ENCODE measurements around the gene CDKL4. TPM values are rescaled to one million over a fixed set of nuclear protein-coding genes. Genes with fewer than 3 reads are reported as not detected.
"Not testable (repeated sequence)": the region's sequence is repeated elsewhere in the genome, so short reads cannot be mapped to it uniquely, and the experiment has no call there.

CDKL4 gene
- total and polyA plus RNA-seq, 2 of the 13 experiments (the other 11 are each of a cell fraction or from before 2014, with no cell fraction given) = 0.29 to 0.50 TPM

DNA sequence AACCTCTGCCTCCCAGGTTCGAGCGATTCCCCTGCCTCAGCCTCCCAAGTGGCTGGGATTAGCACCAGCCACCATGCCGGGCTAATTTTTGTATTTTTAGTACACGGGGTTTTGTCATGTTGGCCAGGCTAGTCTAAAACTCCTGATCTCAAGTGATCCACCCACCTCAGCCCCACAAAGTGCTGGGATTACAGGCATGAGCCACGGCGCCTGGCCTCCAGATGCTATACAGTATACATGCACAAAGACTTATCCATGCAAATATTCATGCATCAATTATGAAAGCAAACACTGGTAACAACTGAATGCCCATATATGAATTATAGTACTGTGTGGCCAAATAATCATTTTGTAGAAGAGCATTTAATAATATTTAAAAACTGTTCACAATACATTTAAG, 86.9 kb downstream of the CDKL4 start (continued):
- TF ChIP-seq, protein P1, sequence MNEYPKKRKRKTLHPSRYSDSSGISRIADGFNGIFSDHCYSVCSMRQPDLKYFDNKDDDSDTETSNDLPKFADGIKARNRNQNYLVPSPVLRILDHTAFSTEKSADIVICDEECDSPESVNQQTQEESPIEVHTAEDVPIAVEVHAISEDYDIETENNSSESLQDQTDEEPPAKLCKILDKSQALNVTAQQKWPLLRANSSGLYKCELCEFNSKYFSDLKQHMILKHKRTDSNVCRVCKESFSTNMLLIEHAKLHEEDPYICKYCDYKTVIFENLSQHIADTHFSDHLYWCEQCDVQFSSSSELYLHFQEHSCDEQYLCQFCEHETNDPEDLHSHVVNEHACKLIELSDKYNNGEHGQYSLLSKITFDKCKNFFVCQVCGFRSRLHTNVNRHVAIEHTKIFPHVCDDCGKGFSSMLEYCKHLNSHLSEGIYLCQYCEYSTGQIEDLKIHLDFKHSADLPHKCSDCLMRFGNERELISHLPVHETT (CRISPR knock-in tag; conservative IDR thresholded peaks at IDR 0.05) = no peak
- TF ChIP-seq STAT5B (CRISPR knock-in tag; IDR thresholded peaks at IDR 0.05) (no peak), ZNF232 (CRISPR knock-in tag; IDR thresholded peaks at IDR 0.05; ENCODE audit: borderline replicate concordance) (no peak), SSRP1 (CRISPR knock-in tag; IDR thresholded peaks at IDR 0.05) (no peak)

DNA sequence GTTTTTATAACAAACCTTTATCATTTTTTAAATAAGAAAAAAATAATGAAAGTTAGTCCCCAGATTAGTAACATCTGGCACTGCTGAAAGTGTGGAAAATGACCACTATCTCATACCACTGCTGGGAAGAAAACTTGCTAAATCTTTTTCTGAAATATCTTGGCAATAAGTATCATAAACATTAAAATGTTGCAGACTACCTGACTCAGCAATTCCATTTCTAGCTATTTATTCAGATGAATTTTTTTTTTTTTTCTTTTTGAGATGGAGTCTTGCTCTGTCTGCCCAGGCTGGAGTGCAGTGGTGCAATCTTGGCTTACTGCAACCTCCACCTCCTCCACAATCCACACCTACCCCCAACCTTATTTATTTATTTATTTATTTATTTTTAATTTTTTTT, 87.7 kb downstream of the CDKL4 start:
- POLR2A ChIA-PET = no interaction called here
- H4K20me1 ChIP-seq (ENCODE audit: insufficient read depth, low read length) = no peaks in the 10 kb centered on the region
- H3K4me3 ChIP-seq (replicated peaks in 1 of 3; ENCODE audit: insufficient read depth in 1 of 3, low read depth in 2 of 3, low read length in 3 of 3) = no peak overlapping the region
- TF ChIP-seq, protein P2, sequence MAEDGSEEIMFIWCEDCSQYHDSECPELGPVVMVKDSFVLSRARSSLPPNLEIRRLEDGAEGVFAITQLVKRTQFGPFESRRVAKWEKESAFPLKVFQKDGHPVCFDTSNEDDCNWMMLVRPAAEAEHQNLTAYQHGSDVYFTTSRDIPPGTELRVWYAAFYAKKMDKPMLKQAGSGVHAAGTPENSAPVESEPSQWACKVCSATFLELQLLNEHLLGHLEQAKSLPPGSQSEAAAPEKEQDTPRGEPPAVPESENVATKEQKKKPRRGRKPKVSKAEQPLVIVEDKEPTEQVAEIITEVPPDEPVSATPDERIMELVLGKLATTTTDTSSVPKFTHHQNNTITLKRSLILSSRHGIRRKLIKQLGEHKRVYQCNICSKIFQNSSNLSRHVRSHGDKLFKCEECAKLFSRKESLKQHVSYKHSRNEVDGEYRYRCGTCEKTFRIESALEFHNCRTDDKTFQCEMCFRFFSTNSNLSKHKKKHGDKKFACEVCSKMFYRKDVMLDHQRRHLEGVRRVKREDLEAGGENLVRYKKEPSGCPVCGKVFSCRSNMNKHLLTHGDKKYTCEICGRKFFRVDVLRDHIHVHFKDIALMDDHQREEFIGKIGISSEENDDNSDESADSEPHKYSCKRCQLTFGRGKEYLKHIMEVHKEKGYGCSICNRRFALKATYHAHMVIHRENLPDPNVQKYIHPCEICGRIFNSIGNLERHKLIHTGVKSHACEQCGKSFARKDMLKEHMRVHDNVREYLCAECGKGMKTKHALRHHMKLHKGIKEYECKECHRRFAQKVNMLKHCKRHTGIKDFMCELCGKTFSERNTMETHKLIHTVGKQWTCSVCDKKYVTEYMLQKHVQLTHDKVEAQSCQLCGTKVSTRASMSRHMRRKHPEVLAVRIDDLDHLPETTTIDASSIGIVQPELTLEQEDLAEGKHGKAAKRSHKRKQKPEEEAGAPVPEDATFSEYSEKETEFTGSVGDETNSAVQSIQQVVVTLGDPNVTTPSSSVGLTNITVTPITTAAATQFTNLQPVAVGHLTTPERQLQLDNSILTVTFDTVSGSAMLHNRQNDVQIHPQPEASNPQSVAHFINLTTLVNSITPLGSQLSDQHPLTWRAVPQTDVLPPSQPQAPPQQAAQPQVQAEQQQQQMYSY (CRISPR knock-in tag; IDR thresholded peaks at IDR 0.05) = no peak
- TF ChIP-seq, protein P3, sequence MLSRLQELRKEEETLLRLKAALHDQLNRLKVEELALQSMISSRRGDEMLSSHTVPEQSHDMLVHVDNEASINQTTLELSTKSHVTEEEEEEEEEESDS (CRISPR knock-in tag; IDR thresholded peaks at IDR 0.05; ENCODE audit: borderline replicate concordance) = no peak
- TF ChIP-seq MAFK (conservative IDR thresholded peaks at IDR 0.05 in 1 of 2, IDR thresholded peaks at IDR 0.05 in 1 of 2; ENCODE audit: low read length in 2 of 2) (peak; percentile 87 to 95), MAFF (IDR thresholded peaks at IDR 0.05; ENCODE audit: low read depth, low read length) (peak; percentile 88), KLF13 (CRISPR knock-in tag; IDR thresholded peaks at IDR 0.05) (no peak)
- no peak overlapping the region for H3K4me2 ChIP-seq (ENCODE audit: low read depth, low read length)
- H3K9ac ChIP-seq (ENCODE audit: insufficient read depth, low read depth, low read length) = no peak overlapping the region
- H3K27ac ChIP-seq (ENCODE audit: extremely low read length, insufficient read depth, low read length) = no peak overlapping the region
- CTCF ChIA-PET (ENCODE audit: low intra/inter-chr PET ratio, low total read pairs) = no interaction called here
- no peaks in the 10 kb centered on the region for H3K9me3 ChIP-seq (ENCODE audit: low read length)
- BruUV-seq (replicated peaks) = no TSS peak
- no peak for ATAC-seq
- FAIRE-seq = no peak
- H3K36me3 ChIP-seq (replicated peaks in 1 of 2; ENCODE audit: control insufficient read depth in 1 of 2, insufficient read depth in 2 of 2, low read length in 2 of 2) = no peaks in the 10 kb centered on the region
- DNase-seq (ENCODE audit: low spot score) = no peak
- peaks cover 6% of the 10 kb centered on the region for H3K4me1 ChIP-seq (ENCODE audit: insufficient read depth, low read length)
- no peaks in the 10 kb centered on the region for H3K27me3 ChIP-seq (ENCODE audit: control insufficient read depth in 1 of 2, insufficient read depth in 2 of 2, low read length in 2 of 2)
- H2AFZ ChIP-seq (ENCODE audit: low read length) = no peak overlapping the region
- H3K79me2 ChIP-seq (ENCODE audit: insufficient read depth, low read length) = no peaks in the 10 kb centered on the region
- intact Hi-C loops (cut with micrococcal nuclease; ENCODE audit: unreplicated experiment) (no loop called here), in situ Hi-C loops (cut with HindIII; ENCODE audit: extremely low pct_ligation_motif_present, low pct_unique_long_range_greater_than_20kb) (no loop called here)

DNA sequence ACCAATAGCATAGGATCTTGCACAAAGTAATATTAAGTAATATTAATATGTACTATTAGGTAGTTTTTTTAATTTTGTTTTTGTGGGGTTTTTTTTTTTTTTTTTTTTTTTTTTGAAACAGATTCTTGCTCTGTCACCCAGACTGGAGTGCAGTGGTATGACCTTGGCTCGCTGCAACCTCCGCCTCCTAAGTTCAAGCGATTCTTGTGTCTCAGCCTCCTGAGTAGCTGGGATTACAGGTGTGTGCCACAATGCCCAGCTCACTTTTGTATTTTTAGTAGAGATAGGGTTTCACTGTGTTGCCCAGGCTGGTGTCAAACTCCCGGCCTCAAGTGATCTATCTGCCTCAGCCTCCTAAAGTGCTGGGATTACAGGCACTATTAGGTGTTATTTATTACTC, 88.2 kb downstream of the CDKL4 start:
- FAIRE-seq; H3K9me3 ChIP-seq (ENCODE audit: low read length); BruUV-seq (replicated peaks); POLR2A ChIA-PET; DNase-seq (ENCODE audit: low spot score); in situ Hi-C loops (cut with HindIII; ENCODE audit: extremely low pct_ligation_motif_present, low pct_unique_long_range_greater_than_20kb); ATAC-seq; H3K27me3 ChIP-seq (ENCODE audit: control insufficient read depth in 1 of 2, insufficient read depth in 2 of 2, low read length in 2 of 2); intact Hi-C loops (cut with micrococcal nuclease; ENCODE audit: unreplicated experiment); H3K79me2 ChIP-seq (ENCODE audit: insufficient read depth, low read length); H2AFZ ChIP-seq (ENCODE audit: low read length); H3K4me3 ChIP-seq (replicated peaks in 1 of 3; ENCODE audit: insufficient read depth in 1 of 3, low read depth in 2 of 3, low read length in 3 of 3); H3K4me2 ChIP-seq (ENCODE audit: low read depth, low read length); CTCF ChIA-PET (ENCODE audit: low intra/inter-chr PET ratio, low total read pairs); H3K9ac ChIP-seq (ENCODE audit: insufficient read depth, low read depth, low read length); H4K20me1 ChIP-seq (ENCODE audit: insufficient read depth, low read length); H3K36me3 ChIP-seq (replicated peaks in 1 of 2; ENCODE audit: control insufficient read depth in 1 of 2, insufficient read depth in 2 of 2, low read length in 2 of 2); H3K27ac ChIP-seq (ENCODE audit: extremely low read length, insufficient read depth, low read length): not testable (repeated sequence)
- peaks cover 11% of the 10 kb centered on the region for H3K4me1 ChIP-seq (ENCODE audit: insufficient read depth, low read length)
- 62% methylated on average over 4 of the region's 4 CpGs for WGBS (ENCODE audit: low lambda C conversion rate)

Measured in HepG2 (cell line).